ENCODE data around the gene HSF2. TPM values are rescaled to one million over a fixed set of nuclear protein-coding genes. Genes with fewer than 3 reads are reported as not detected.

Gene HSF2
- total RNA-seq, 1 donor from 2014 or later = 27.5 TPM

- Histone ChIP-seq H3K4me3 (no peak overlapping the region), H3K4me1 (no peaks in the 10 kb centered on the region), H3K27ac (no peak overlapping the region), H3K36me3 (no peaks in the 10 kb centered on the region), H3K27me3 (no peaks in the 10 kb centered on the region), H3K9me3 (no peaks in the 10 kb centered on the region)
- no peak for DNase-seq (ENCODE audit: extremely low spot score in 2 of 2)
- TF ChIP-seq POLR2AphosphoS5 (IDR thresholded peaks at IDR 0.05; ENCODE audit: insufficient read depth in 1 of 2, low read depth in 1 of 2) (no peak), POLR2A (IDR thresholded peaks at IDR 0.05) (no peak), CTCF (IDR thresholded peaks at IDR 0.05) (no peak)
- intact Hi-C loops (cut with DNase I) = no loop called here
These were observed 35.5 kb upstream of the HSF2 start for GRCh38 chr6:122363769-122364483.

GRCh38 chr6:122365775-122366403, 33.6 kb upstream of the HSF2 start:
- Histone ChIP-seq H3K9me3 (no peaks in the 10 kb centered on the region), H3K4me3 (no peak overlapping the region), H3K4me1 (no peaks in the 10 kb centered on the region), H3K27me3 (no peaks in the 10 kb centered on the region), H3K36me3 (no peaks in the 10 kb centered on the region), H3K27ac (no peak overlapping the region)
- TF ChIP-seq POLR2A (IDR thresholded peaks at IDR 0.05) (no peak), CTCF (IDR thresholded peaks at IDR 0.05) (no peak), POLR2AphosphoS5 (IDR thresholded peaks at IDR 0.05; ENCODE audit: insufficient read depth in 1 of 2, low read depth in 1 of 2) (no peak)
- DNase-seq (ENCODE audit: extremely low spot score in 2 of 2) = no peak
- intact Hi-C loops (cut with DNase I) = no loop called here

GRCh38 chr6:122367171-122367570, 32.3 kb upstream of the HSF2 start:
- no peak overlapping the region for H3K4me3 ChIP-seq
- H3K9me3 ChIP-seq = no peaks in the 10 kb centered on the region
- intact Hi-C loops (cut with DNase I) = no loop called here
- no peak overlapping the region for H3K27ac ChIP-seq
- DNase-seq (ENCODE audit: extremely low spot score in 2 of 2) = no peak
- H3K27me3 ChIP-seq = no peaks in the 10 kb centered on the region
- H3K4me1 ChIP-seq = no peaks in the 10 kb centered on the region
- TF ChIP-seq POLR2A (IDR thresholded peaks at IDR 0.05) = no peak
- TF ChIP-seq CTCF (IDR thresholded peaks at IDR 0.05) = no peak
- no peak for TF ChIP-seq POLR2AphosphoS5 (IDR thresholded peaks at IDR 0.05; ENCODE audit: insufficient read depth in 1 of 2, low read depth in 1 of 2)
- no peaks in the 10 kb centered on the region for H3K36me3 ChIP-seq

GRCh38 chr6:122369536-122369935, 29.9 kb upstream of the HSF2 start:
- Histone ChIP-seq H3K9me3 (no peaks in the 10 kb centered on the region), H3K27ac (no peak overlapping the region), H3K4me3 (no peak overlapping the region), H3K36me3 (no peaks in the 10 kb centered on the region), H3K27me3 (no peaks in the 10 kb centered on the region), H3K4me1 (no peaks in the 10 kb centered on the region)
- no peak for TF ChIP-seq POLR2A (IDR thresholded peaks at IDR 0.05)
- no peak for TF ChIP-seq CTCF (IDR thresholded peaks at IDR 0.05)
- no peak for TF ChIP-seq POLR2AphosphoS5 (IDR thresholded peaks at IDR 0.05; ENCODE audit: insufficient read depth in 1 of 2, low read depth in 1 of 2)
- DNase-seq (ENCODE audit: extremely low spot score in 2 of 2) = no peak
- intact Hi-C loops (cut with DNase I) = no loop called here

- intact Hi-C loops (cut with DNase I) = no loop called here
- no peak overlapping the region for H3K27ac ChIP-seq
- no peaks in the 10 kb centered on the region for H3K9me3 ChIP-seq
- TF ChIP-seq CTCF (IDR thresholded peaks at IDR 0.05) = no peak
- TF ChIP-seq POLR2A (IDR thresholded peaks at IDR 0.05) = no peak
- TF ChIP-seq POLR2AphosphoS5 (IDR thresholded peaks at IDR 0.05; ENCODE audit: insufficient read depth in 1 of 2, low read depth in 1 of 2) = no peak
- no peak overlapping the region for H3K4me3 ChIP-seq
- no peaks in the 10 kb centered on the region for H3K36me3 ChIP-seq
- no peaks in the 10 kb centered on the region for H3K27me3 ChIP-seq
- H3K4me1 ChIP-seq = no peaks in the 10 kb centered on the region
- no peak for DNase-seq (ENCODE audit: extremely low spot score in 2 of 2)
These were observed 26.8 kb upstream of the HSF2 start for GRCh38 chr6:122372647-122373046.

Measured in vagina (tissue), 2 donors.